Endothelial cell of umbilical vein (primary cell): ENCODE measurements around the gene LNX2. TPM values are rescaled to one million over a fixed set of nuclear protein-coding genes. Genes with fewer than 3 reads are reported as not detected.

Source experiments
- BruUV-seq: library from RNA; stranded (reverse); fragments of 400-500 nt; replicated peaks from 2 replicates; lab custom pipeline; 2021; lab: Mats Ljungman, UMichigan
- CTCF ChIA-PET: fragments of 300-600, 350-600 bp; sonication (Branson Sonifier 250); formaldehyde crosslinking; loops from one replicate; lab custom pipeline; 2021; ENCODE audit warnings: antibody characterized with exemption, inconsistent platforms; lab: Charles Lee
- POLR2A ChIA-PET: fragments of 300-600, 350-600 bp; sonication (Branson Sonifier 250); formaldehyde crosslinking; loops from one replicate; lab custom pipeline; 2021; ENCODE audit warnings: antibody characterized with exemption, inconsistent platforms; lab: Charles Lee
- DNase-seq: peaks from one replicate; pipeline ENCODE4 v3.0.0-alpha.2; 2011; ENCODE audit warnings: low read depth, low spot score
- FAIRE-seq: peaks from 2 replicates; lab custom pipeline; 2011; peaks lifted over from hg19 to GRCh38; lab: Jason Lieb, UNC
- H2AFZ ChIP-seq: 2 replicates; pipeline ENCODE4 v1.6.0; 2012; ENCODE audit warnings: low read depth, low read length, control low read depth, inconsistent platforms
- H3K27ac ChIP-seq: 2 replicates; pipeline ENCODE4 v1.5.1; 2011; ENCODE audit warnings: low read depth, mild to moderate bottlenecking, control low read depth, low read length, moderate library complexity; ENCODE audit not compliant: insufficient read depth
- H3K27me3 ChIP-seq, 2 experiments: 2 replicates each; pipeline versions ENCODE4 v1.6.0 to v1.6.1; 2011; ENCODE audit warnings: low read length in 2 of 2, mixed read lengths in 1 of 2; ENCODE audit not compliant: control insufficient read depth in 2 of 2, insufficient read depth in 2 of 2
- H3K36me3 ChIP-seq, 2 experiments: 2 replicates in 1 of 2; 3 replicates in 1 of 2; pipeline ENCODE4 v1.5.1; 2011; ENCODE audit warnings: low read length in 2 of 2, mild to moderate bottlenecking in 1 of 2, moderate library complexity in 1 of 2; ENCODE audit not compliant: control insufficient read depth in 2 of 2, insufficient read depth in 2 of 2; ENCODE audit errors: extremely low read depth in 1 of 2
- H3K4me1 ChIP-seq: 3 replicates; pipeline ENCODE4 v1.5.1; 2011; ENCODE audit warnings: mild to moderate bottlenecking, low read length; ENCODE audit not compliant: control insufficient read depth, insufficient read depth; ENCODE audit errors: extremely low read depth
- H3K4me2 ChIP-seq: 2 replicates; pipeline ENCODE4 v1.6.1; 2011; ENCODE audit warnings: low read length, control low read depth, mixed read lengths; ENCODE audit not compliant: insufficient read depth
- H3K4me3 ChIP-seq, 3 experiments: fragments of 200-600 bp in 1 of 3; sonication (generic), shearing (Covaris generic) in 1 of 3; replicated peaks in 1 of 3; 2 replicates each; pipeline ENCODE4 v1.5.1; 2011 to 2016; ENCODE audit warnings: control low read depth in 3 of 3, low read length in 3 of 3, mild to moderate bottlenecking in 2 of 3, inconsistent platforms in 1 of 3, low read depth in 1 of 3, moderate library complexity in 1 of 3; ENCODE audit not compliant: insufficient read depth in 1 of 3
- H3K79me2 ChIP-seq: 2 replicates; pipeline ENCODE4 v1.6.0; 2012; ENCODE audit warnings: low read length, inconsistent platforms; ENCODE audit not compliant: control insufficient read depth, insufficient read depth
- H3K9ac ChIP-seq: replicated peaks from 2 replicates; pipeline ENCODE3; 2011; ENCODE audit warnings: low read length, control low read depth; ENCODE audit not compliant: insufficient read depth; ENCODE audit errors: extremely low read depth
- H3K9me1 ChIP-seq: replicated peaks from 3 replicates; pipeline ENCODE4 v1.6.0; 2011; ENCODE audit warnings: mild to moderate bottlenecking, low read length; ENCODE audit not compliant: control insufficient read depth, insufficient read depth; ENCODE audit errors: extremely low read depth
- H3K9me3 ChIP-seq: replicated peaks from 2 replicates; pipeline ENCODE4 v1.5.1; 2012; ENCODE audit warnings: low read length, inconsistent platforms; ENCODE audit not compliant: control insufficient read depth, insufficient read depth
- H4K20me1 ChIP-seq: replicated peaks from 2 replicates; pipeline ENCODE3; 2011; ENCODE audit warnings: mild to moderate bottlenecking, low read length; ENCODE audit not compliant: control insufficient read depth, insufficient read depth; ENCODE audit errors: extremely low read depth
- CTCF ChIP-seq, 2 donors: IDR thresholded peaks; 1 replicate in 1 of 2; 2 replicates in 1 of 2; pipeline ENCODE4 v1.5.1; 2011; ENCODE audit warnings: low read length in 2 of 2, mild to moderate bottlenecking in 2 of 2, moderate library complexity in 2 of 2, control low read depth in 1 of 2, inconsistent platforms in 1 of 2, low read depth in 1 of 2; ENCODE audit not compliant: insufficient read depth in 1 of 2; ENCODE audit errors: extremely low read depth in 1 of 2
- EZH2 ChIP-seq: IDR thresholded peaks from 2 replicates; pipeline ENCODE4 v1.6.1; 2012; ENCODE audit warnings: borderline replicate concordance, low read depth, mild to moderate bottlenecking, moderate library complexity, low read length, inconsistent platforms; ENCODE audit not compliant: severe bottlenecking
- FOS ChIP-seq: IDR thresholded peaks from 2 replicates; pipeline ENCODE4 v1.6.1; 2011; ENCODE audit warnings: mild to moderate bottlenecking, low read length, moderate library complexity, borderline replicate concordance; ENCODE audit not compliant: insufficient read depth
- GATA2 ChIP-seq: IDR thresholded peaks from 2 replicates; pipeline ENCODE4 v1.7.0; 2011; ENCODE audit warnings: low read depth, mild to moderate bottlenecking, moderate library complexity, mixed read lengths, low read length; ENCODE audit not compliant: insufficient read length, insufficient read depth
- JUN ChIP-seq: IDR thresholded peaks from 2 replicates; pipeline ENCODE4 v1.6.1; 2011; ENCODE audit warnings: borderline replicate concordance, low read depth; ENCODE audit not compliant: insufficient read length, insufficient read depth
- MAX ChIP-seq: IDR thresholded peaks from 2 replicates; pipeline ENCODE4 v1.6.1; 2011; ENCODE audit not compliant: insufficient read depth, insufficient read length
- MYC ChIP-seq: IDR thresholded peaks from one replicate; pipeline ENCODE4 v1.6.1; 2011; ENCODE audit warnings: mild to moderate bottlenecking, low read depth, low read length
- POLR2A ChIP-seq: IDR thresholded peaks from 2 replicates; pipeline ENCODE4 v1.6.1; 2012; ENCODE audit warnings: low read depth, mild to moderate bottlenecking, control low read depth, low read length
- POLR2AphosphoS5 ChIP-seq: IDR thresholded peaks from 2 replicates; pipeline ENCODE4 v1.6.1; 2012; ENCODE audit warnings: low read depth, mild to moderate bottlenecking, control low read depth, low read length, moderate library complexity; ENCODE audit not compliant: insufficient read depth
- dilution Hi-C: fragments of 300-500 bp; cut with MboI; formaldehyde crosslinking; loops from one replicate; pipeline ENCODE4 v1.15.0; 2019; ENCODE audit warnings: low sequenced_read_pairs; ENCODE audit not compliant: extremely low pct_ligation_motif_present
- intact Hi-C: fragments of 100-400 bp; cut with micrococcal nuclease; formaldehyde crosslinking; loops from one replicate; pipeline ENCODE4 v1.10.0; 2022
- polyA plus RNA-seq, 4 experiments: library from polyadenylated mRNA; depleted of rRNA in 3 of 4; stranded (reverse) in 3 of 4; unstranded in 1 of 4; fragments of >200 nt; gene quantifications; 2 replicates each; pipeline versions ENCODE4 v1.2.1 to v1.2.3, GENCODE V29; 2011 to 2012; ENCODE audit warnings: missing spikeins in 1 of 4
- total RNA-seq: library from RNA; stranded (reverse); gene quantifications from 2 replicates; pipeline ENCODE4 v1.2.3, GENCODE V29; 2021

Gene LNX2
- total and polyA plus RNA-seq, 2 donors (not counting 3 experiments of a cell fraction or from before 2014, with no cell fraction given), result 7.0 to 9.1 TPM

GRCh38 chr13:27559719-27560118 lies 60.6 kb downstream of the LNX2 start:
- Histone ChIP-seq H3K9me3 (no peaks in the 10 kb centered on the region), H4K20me1 (no peaks in the 10 kb centered on the region), H3K4me1 (peaks cover 16% of the 10 kb centered on the region), H2AFZ (no peak overlapping the region), H3K4me3 (no peak overlapping the region), H3K27me3 (no peaks in the 10 kb centered on the region), H3K9ac (no peak overlapping the region), H3K4me2 (no peak overlapping the region), H3K36me3 (no peaks in the 10 kb centered on the region), H3K27ac (no peak overlapping the region), H3K79me2 (no peaks in the 10 kb centered on the region), H3K9me1 (no peaks in the 10 kb centered on the region)
- dilution Hi-C loops, result no loop called here
- ChIA-PET CTCF (interaction anchor here (3.6 to 10.3 kb wide), 4 partner anchors 13 to 268 kb away, joined by 13 to 198 read pairs (median 26); partner anchors contain the start of gene LNX2), POLR2A (no interaction called here)
- FAIRE-seq (no peak), DNase-seq (no peak)
- TF ChIP-seq JUN (no peak), MAX (no peak), FOS (no peak), POLR2AphosphoS5 (no peak), POLR2A (no peak), MYC (no peak), EZH2 (no peak), GATA2 (no peak), CTCF (IDR thresholded peaks at IDR 0.05; ENCODE audit: extremely low read depth in 1 of 2, insufficient read depth in 1 of 2, low read depth in 1 of 2, low read length in 2 of 2) (no peak)
- intact Hi-C loops, result no loop called here
- no TSS peak for BruUV-seq
